Cardiac muscle cell (in vitro differentiated cells and primary cell): Measurements from ENCODE around the gene PPP1R3F. TPM values are rescaled to one million over a fixed set of nuclear protein-coding genes. Genes with fewer than 3 reads are reported as not detected.

ENCODE experiments used
- DNase-seq, 2 donors: peaks; one replicate each; pipeline versions ENCODE4 v3.0.0 to v3.0.0-alpha.2; 2010 to 2017; ENCODE audit warnings: low read depth in 1 of 2, low spot score in 1 of 2
- H3K27ac ChIP-seq: fragments of 200-600 bp; sonication (generic); 2 replicates; pipeline ENCODE4 v1.5.1; 2016
- H3K27me3 ChIP-seq: fragments of 200-600 bp; sonication (generic); 2 replicates; pipeline ENCODE4 v1.6.0; 2016; ENCODE audit warnings: control low read depth
- H3K36me3 ChIP-seq: fragments of 200-600 bp; sonication (generic); 2 replicates; pipeline ENCODE4 v1.5.1; 2016; ENCODE audit warnings: control low read depth
- H3K4me1 ChIP-seq: fragments of 200-600 bp; sonication (generic); 2 replicates; pipeline ENCODE4 v1.8.1; 2017; ENCODE audit warnings: low read depth, mild to moderate bottlenecking, mixed run types
- H3K4me3 ChIP-seq: fragments of 200-600 bp; sonication (generic); 2 replicates; pipeline ENCODE4 v1.5.1; 2016; ENCODE audit warnings: mild to moderate bottlenecking
- H3K9me3 ChIP-seq: fragments of 200-600 bp; sonication (generic); 2 replicates; pipeline ENCODE4 v1.5.1; 2017; ENCODE audit warnings: low read depth, mild to moderate bottlenecking, control low read depth
- CTCF ChIP-seq: IDR thresholded peaks from 2 replicates; pipeline ENCODE4 v1.5.1; 2012; ENCODE audit warnings: low read depth, mild to moderate bottlenecking, low read length
- polyA plus RNA-seq: library from polyadenylated mRNA; unstranded; fragments of >200 nt; fragmentation: Nextera tagmentation; extraction: Ambion mirVana; gene quantifications from 2 replicates; pipeline ENCODE4 v1.2.1, GENCODE V29; 2016
- total RNA-seq: library from RNA; depleted of rRNA; stranded (reverse); fragments of >200 nt; gene quantifications from 2 replicates; pipeline ENCODE4 v1.2.3, GENCODE V29; 2016

Gene PPP1R3F
- total and polyA plus RNA-seq, 2 experiments from 2014 or later, result 24.4 to 32.6 TPM

GRCh38 chrX:49269010-49269766 lies 405 bp upstream of the PPP1R3F start:
- no peaks in the 10 kb centered on the region for H3K27me3 ChIP-seq
- no peak for TF ChIP-seq CTCF
- peak overlapping the region; percentile 99 for H3K27ac ChIP-seq
- peak overlapping the region; percentile 72 for H3K4me3 ChIP-seq
- no peaks in the 10 kb centered on the region for H3K9me3 ChIP-seq
- no peaks in the 10 kb centered on the region for H3K36me3 ChIP-seq
- peak; percentile 94 to 99 for DNase-seq
- H3K4me1 ChIP-seq, result no peaks in the 10 kb centered on the region

- peak overlapping the region; percentile 99 for H3K27ac ChIP-seq
- TF ChIP-seq CTCF, result no peak
- no peaks in the 10 kb centered on the region for H3K27me3 ChIP-seq
- H3K36me3 ChIP-seq, result no peaks in the 10 kb centered on the region
- H3K9me3 ChIP-seq, result no peaks in the 10 kb centered on the region
- peak overlapping the region; percentile 72 for H3K4me3 ChIP-seq
- no peaks in the 10 kb centered on the region for H3K4me1 ChIP-seq
- DNase-seq, result peak in 1 of 2 donors; percentile 2
These were observed 792 bp downstream of the PPP1R3F start for GRCh38 chrX:49270249-49270921.

DNA sequence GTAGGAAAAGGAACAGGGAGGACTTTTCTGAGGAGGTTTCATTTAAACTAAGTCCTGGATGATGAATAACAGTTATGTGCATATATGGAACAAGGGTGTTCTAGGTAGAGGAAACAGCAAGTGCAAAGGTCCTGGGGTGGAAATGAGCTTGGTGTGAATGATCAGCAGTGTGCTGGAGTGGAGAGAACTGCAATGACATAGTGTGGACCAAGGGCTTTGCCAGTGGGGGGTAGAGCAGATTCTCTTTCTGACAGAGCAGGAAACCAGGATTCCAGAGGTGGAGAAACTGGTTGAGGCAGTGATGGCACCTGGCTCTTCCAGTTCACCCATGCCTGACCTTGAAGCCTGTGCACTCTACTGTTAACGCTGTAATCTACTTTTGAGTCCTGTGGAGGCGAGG lies 1.7 kb downstream of the PPP1R3F start:
- Histone ChIP-seq H3K27ac (no peak overlapping the region), H3K9me3 (no peaks in the 10 kb centered on the region), H3K4me1 (no peaks in the 10 kb centered on the region), H3K27me3 (no peaks in the 10 kb centered on the region), H3K36me3 (no peaks in the 10 kb centered on the region), H3K4me3 (no peak overlapping the region)
- DNase-seq, result no peak
- no peak for TF ChIP-seq CTCF

GRCh38 chrX:49272421-49272820 lies 2.8 kb downstream of the PPP1R3F start:
- Histone ChIP-seq H3K27ac (no peak overlapping the region), H3K36me3 (no peaks in the 10 kb centered on the region), H3K4me3 (no peak overlapping the region), H3K9me3 (no peaks in the 10 kb centered on the region), H3K27me3 (no peaks in the 10 kb centered on the region), H3K4me1 (no peaks in the 10 kb centered on the region)
- TF ChIP-seq CTCF, result no peak
- no peak for DNase-seq

- H3K27me3 ChIP-seq, result no peaks in the 10 kb centered on the region
- H3K4me1 ChIP-seq, result no peaks in the 10 kb centered on the region
- no peak overlapping the region for H3K4me3 ChIP-seq
- no peak for DNase-seq
- H3K27ac ChIP-seq, result no peak overlapping the region
- H3K9me3 ChIP-seq, result no peaks in the 10 kb centered on the region
- no peak for TF ChIP-seq CTCF
- H3K36me3 ChIP-seq, result no peaks in the 10 kb centered on the region
These were observed 3.7 kb downstream of the PPP1R3F start for GRCh38 chrX:49273181-49273727.
